ENCODE data around the gene FAM83F. TPM values are rescaled to one million over a fixed set of nuclear protein-coding genes. Genes with fewer than 3 reads are reported as not detected.
"Not testable (repeated sequence)": the region's sequence is repeated elsewhere in the genome, so short reads cannot be mapped to it uniquely, and the experiment has no call there.

FAM83F gene
- polyA plus RNA-seq, 5 donors, result 0.14 to 0.36 (median 0.34) TPM

DNA sequence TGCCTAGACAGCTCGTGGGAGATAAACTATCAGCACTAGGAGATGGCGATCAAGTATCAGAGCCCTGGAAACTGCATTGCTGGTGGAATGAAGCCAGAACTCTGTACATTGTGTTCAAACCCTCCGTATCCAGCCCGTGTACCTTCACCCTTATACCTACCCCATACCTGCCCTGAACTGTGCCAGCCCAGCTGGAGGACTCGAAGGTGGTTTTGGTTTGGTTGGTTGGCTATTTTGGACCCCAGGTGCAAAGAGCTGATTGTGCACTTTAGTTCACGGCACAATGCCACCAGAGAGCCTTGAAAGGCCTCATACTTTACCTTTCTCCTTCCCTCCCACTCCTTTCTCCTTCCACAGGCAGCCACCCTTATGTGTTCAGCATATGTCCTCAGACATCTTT, 16.0 kb downstream of the FAM83F start:
- DNase-seq, result no peak

DNA sequence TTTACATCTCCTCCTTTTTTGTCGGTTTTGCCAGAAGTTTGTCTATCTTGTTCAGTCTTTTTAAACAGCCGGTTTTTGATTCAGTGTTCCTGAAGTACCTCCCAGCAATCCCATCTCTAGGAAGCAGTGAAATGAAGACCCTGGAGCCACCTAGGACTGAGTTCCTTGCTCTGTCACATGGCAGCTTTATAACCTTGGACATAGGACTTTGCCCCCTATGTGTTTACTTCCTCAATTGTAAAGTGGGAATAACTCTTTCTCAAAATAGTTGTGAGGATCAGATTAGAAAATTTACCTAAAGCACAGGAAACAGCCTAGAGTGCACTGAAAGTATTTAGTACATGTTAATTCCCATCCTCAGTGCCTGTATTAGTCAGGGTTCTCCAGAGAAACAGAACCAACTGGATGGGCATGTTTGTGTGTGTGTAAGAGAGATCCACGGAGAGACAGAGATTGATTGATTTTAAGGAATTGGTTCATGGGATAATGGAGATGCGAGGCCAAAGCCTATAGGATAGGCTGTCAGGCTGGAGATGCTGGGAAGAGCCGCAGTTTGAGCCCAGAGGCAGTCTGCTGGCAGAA, 20.0 kb downstream of the FAM83F start:
- no peak for DNase-seq

DNA sequence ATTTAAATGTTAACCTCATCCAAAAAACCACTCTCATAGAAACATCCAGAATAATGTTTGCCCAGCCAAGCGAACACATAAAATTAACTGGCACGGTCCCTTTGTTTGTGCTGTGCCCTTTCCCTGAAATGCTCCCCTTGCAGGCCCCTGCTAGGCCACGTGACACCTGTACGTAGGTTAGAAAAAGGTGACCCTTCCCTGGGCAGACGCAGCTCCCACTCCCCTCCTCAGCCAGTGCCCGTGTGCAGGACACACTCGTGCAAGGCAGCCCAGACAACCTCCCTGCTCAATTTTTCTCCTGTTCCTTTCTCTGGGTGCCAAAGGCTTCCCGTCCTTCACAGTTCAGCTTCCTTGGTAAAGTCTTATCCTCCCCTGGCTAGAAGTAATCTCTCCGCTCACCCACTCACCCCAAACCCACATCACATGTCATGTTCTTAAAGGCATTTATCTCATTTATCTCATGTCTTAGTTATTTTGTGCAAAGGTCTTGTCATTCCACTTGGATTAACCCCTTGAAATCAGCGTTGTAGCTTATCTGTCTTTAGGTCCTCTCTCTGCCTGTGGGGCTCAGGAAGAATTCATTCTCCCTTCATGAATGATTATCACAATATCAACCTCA, 20.7 kb downstream of the FAM83F start:
- no peak for DNase-seq

DNA sequence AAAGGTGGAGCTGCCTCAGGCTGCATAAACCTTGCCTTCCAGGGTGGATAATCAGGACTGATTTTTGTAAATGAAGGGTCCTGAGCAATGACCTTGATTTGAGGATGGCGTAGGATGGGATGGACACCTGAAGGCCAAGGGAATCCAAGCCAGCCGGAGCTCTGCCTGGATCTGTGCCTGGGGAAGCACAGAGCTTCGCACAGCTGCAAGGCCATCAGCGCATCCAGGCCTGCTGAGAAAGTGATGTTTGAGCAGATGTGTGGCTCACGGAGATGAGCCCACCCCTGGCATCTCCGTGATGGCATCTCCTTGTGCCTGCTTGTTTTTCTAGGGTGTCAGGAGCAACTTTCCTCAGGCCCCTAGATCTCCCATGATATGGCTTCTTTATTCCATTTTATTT, 23.3 kb downstream of the FAM83F start:
- no peak for DNase-seq

DNA sequence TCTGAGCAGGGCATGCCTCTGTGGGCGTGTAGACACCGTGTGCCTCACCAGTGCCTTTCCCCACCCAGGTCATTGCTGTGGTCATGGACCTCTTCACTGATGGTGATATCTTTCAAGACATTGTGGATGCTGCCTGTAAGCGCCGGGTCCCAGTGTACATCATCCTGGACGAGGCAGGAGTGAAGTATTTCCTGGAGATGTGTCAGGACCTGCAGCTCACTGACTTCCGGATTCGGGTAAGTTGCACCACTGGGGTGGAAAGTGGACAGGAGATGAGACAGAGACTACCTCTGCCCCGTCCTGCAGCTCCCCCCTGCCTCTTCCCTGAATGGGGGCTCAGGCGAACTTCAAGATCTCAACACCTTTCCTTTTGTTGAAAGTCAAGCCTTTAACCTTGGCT, 24.3 kb downstream of the FAM83F start:
- DNase-seq, result no peak

DNA sequence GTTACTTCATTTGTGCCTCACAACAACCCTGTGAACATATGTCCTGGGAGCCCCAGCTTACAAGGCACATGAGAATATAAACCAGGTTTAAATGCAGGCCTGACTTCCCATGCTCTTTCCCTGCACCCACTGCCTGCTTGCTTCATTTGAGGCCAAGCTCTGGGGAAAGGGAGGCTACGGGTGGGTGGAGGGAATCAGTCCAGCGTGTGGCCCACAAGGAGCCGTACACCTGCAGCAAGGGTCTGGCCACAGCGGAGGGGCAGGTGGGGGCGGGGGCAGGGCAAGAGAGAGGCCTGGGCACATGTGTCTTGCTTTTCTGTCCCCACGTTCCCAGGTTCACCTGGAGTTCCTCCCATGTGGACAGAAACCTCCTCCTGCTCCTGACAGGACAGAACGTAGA, 26.2 kb downstream of the FAM83F start:
- DNase-seq, result no peak

DNA sequence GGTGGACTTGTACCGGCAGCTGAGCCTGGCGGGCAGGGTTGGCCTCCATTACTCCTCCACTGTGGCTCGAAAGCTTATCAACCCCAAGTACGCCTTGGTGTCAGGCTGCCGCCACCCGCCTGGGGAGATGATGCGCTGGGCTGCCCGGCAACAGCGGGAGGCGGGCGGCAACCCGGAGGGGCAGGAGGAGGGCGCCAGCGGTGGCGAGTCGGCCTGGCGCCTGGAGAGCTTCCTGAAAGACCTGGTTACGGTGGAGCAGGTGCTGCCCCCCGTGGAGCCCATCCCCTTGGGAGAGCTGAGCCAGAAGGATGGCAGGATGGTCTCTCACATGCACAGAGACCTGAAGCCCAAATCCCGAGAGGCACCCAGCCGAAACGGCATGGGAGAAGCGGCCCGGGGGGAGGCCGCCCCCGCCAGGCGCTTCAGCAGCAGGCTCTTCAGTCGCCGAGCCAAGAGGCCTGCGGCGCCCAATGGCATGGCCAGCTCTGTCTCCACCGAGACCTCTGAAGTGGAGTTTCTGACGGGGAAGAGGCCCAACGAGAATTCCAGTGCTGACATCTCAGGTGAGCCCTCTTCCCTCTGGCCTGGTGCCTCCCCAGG, 26.7 kb downstream of the FAM83F start:
- DNase-seq, result no peak

GRCh38 chr22:40022536-40023240, 27.9 kb downstream of the FAM83F start:
- DNase-seq, result no peak

DNA sequence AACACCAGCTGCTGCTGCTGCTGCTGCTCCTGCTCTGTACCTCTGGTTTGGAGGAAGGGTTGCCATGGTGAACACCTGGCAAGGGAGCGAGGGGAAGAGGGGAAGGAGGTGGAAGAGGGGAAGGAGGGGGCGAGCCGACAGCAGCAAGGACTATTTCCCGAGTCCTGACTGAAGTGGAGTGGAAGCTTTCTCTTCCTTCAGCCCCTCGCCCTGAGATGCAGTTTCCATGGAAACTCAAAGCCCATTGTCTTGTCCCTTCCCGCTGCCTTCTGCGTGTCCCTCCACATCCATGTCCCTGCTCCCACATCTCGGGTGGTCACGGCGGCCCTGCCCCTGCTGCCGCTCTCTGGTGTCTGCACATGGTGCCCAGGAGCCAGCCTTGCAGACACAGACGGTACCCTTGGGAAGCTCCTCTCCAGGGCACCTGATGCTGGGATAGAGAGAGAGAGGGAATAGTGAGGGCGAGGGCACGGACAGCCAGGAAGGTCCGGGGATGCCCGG, 28.6 kb downstream of the FAM83F start:
- no peak for DNase-seq

DNA sequence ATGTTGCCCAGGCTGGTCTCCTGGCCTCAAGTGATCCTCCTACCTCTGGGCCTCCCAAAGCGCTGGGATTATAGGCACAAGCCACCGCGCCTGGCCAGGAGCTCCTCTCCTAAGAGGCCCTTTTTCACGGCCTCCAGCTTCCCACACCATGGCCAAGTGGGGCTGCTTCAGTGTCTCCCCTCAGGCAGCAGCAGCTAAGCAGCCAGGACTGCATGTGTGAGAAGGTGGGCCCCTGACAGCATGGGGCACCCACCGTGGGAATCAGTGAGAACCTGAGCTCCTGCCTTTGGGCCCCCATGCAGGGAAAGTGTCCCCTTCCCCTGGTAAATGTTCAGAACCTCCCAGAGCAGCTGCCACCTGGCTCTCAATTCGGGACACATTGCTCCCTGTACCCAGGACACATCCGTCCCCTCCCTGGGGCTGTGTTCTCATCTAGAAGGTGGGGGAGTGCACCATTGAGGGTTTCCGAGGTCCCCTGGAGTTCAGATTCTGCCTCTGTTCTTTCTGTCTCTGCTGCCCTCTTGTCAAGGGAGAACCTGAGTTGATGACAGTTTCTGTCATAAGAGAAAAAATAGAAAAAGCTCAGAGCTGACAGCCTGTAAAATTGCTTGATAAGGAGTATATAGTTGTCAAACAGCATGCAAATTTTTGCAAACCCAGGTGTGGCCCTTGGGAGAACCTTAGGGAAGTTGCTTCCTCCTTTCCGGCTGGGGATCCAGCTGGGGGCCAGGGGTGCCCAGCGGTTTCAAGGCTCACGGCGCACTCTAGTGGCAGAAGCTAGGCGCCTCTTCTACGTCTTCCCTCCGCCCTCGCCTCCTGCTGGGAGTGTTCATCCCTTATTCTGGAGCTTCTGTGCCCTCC, 29.7 kb downstream of the FAM83F start:
- no peak for DNase-seq

GRCh38 chr22:40025062-40025379, 30.3 kb downstream of the FAM83F start:
- DNase-seq, result not testable (repeated sequence)

DNA sequence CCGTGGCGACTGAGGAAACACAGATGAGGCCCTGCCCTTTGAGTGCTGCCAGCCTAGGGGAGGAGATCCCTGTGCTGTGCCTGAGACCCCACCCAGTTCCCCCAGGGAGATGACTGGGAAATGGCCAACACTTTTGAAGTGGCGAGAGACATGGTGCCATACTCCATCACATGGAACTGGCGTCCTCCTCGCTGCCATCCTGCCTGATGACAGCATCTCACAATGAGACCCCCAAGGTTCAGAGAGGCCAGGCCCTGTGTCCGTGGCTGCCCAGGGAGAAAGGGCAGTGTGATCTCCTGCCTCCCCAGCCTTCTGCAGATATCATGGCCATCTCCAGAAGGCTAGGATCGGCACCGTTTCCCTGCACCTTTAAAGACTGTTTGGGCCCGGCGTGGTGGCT, 31.1 kb downstream of the FAM83F start:
- no peak for DNase-seq

DNA sequence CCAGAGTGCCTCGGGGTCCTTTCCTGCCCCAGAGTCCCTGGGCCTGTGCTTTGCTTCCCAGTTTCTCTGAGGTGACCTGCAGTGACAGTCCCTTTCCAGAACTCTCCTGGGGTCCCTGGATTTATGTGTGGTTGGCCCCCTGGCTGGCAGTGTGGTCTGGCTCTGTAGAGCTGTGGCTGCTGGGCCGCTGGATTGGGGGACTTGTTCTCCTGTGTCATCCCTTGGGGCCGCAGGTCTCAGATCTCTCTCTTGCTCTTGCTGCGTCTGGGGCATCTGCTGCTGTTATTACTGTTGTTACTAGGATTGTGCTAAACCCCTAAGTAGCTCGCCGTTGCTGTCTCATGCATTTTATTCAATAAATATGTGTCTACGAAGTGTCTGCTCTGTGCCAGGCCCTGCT, 31.9 kb downstream of the FAM83F start:
- DNase-seq, result no peak

- DNase-seq, result no peak
Observed at GRCh38 chr22:40027191-40028097, 32.7 kb downstream of the FAM83F start.

GRCh38 chr22:40028098-40028425, 33.3 kb downstream of the FAM83F start:
- no peak for DNase-seq

- no peak for DNase-seq
Observed at GRCh38 chr22:40029189-40029890, 34.6 kb downstream of the FAM83F start.

DNA sequence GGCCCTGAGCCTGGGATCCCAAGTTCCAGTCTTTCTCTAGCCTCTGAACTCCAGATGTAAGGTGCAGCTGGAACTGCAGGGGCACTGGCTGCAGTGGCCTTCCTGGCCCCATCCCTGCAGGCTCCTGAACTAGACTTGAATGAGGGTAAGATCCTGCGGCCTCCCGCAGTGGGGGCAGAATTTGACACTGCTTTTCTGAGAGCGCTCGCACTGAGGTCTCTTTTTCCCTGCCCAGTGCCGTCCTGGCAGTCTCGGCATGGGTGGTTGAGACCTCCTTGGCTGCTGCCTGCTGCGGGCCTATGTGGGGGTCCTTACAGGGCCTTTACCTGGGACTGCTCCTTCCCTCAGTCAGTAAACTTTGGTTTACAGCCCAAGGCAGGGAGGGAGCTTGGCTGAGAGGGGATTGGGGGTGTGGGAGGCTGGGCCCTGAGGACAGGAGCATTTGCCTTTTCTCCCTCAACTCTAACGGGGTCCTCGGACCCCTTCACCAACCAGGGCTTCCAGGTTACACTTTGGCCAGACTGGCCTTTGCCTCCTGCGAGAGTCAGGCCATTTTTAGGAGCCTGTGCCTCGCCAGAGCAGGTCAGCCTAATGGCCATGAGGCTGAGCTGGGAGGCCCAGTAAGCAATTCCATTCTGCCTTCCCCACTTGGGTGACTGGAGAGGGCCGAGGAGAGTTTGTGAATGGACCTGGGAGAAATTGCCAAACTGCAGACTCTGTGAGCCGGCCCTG, 35.4 kb downstream of the FAM83F start:
- DNase-seq, result no peak

GRCh38 chr22:40030758-40031095, 36.0 kb downstream of the FAM83F start:
- DNase-seq, result no peak

GRCh38 chr22:40031766-40032470, 37.2 kb downstream of the FAM83F start:
- DNase-seq, result no peak
